Common myeloid progenitor, CD34-positive (primary cell): ENCODE measurements around the gene KCNN3.

Source experiments
- CTCF ChIA-PET: fragments of 350-600 bp; sonication (Branson Sonifier 250); formaldehyde crosslinking; loops from one replicate; lab custom pipeline; 2021; ENCODE audit warnings: antibody characterized with exemption; lab: Charles Lee
- POLR2A ChIA-PET: fragments of 350-600 bp; sonication (Branson Sonifier 250); formaldehyde crosslinking; loops from one replicate; lab custom pipeline; 2021; ENCODE audit warnings: antibody characterized with exemption; lab: Charles Lee
- DNase-seq, 3 donors: peaks; one replicate each; pipeline versions ENCODE4 v3.0.0 to v3.0.0-alpha.2; 2013
- H3K27ac ChIP-seq, 2 experiments: 1 replicate in 1 of 2; 2 replicates in 1 of 2; pipeline ENCODE4 v1.7.0; 2013; ENCODE audit warnings: inconsistent platforms in 2 of 2, low read length in 2 of 2, mild to moderate bottlenecking in 2 of 2, low read depth in 1 of 2, moderate library complexity in 1 of 2; ENCODE audit not compliant: severe bottlenecking in 2 of 2, insufficient read depth in 1 of 2, poor library complexity in 1 of 2
- H3K27me3 ChIP-seq, 5 experiments: replicated peaks in 2 of 5; 1 replicate in 3 of 5; 2 replicates in 2 of 5; pipeline versions ENCODE4 v1.6.1 to v1.7.0; 2013; ENCODE audit warnings: low read length in 4 of 5, mild to moderate bottlenecking in 2 of 5, moderate library complexity in 2 of 5, inconsistent platforms in 1 of 5; ENCODE audit not compliant: insufficient read depth in 5 of 5, control insufficient read depth in 4 of 5
- H3K36me3 ChIP-seq, 4 experiments: 1 replicate in 2 of 4; 2 replicates in 2 of 4; pipeline versions ENCODE4 v1.6.1 to v1.7.0; 2013; ENCODE audit warnings: low read length in 3 of 4, control low read depth in 1 of 4, mild to moderate bottlenecking in 1 of 4; ENCODE audit not compliant: control insufficient read depth in 4 of 4, insufficient read depth in 4 of 4
- H3K4me1 ChIP-seq, 4 experiments: 1 replicate in 3 of 4; 2 replicates in 1 of 4; pipeline versions ENCODE4 v1.6.1 to v1.7.1; 2013; ENCODE audit warnings: low read length in 3 of 4, mild to moderate bottlenecking in 3 of 4, control low read depth in 1 of 4, inconsistent platforms in 1 of 4, moderate library complexity in 1 of 4; ENCODE audit not compliant: control insufficient read depth in 4 of 4, insufficient read depth in 4 of 4; ENCODE audit errors: control extremely low read depth in 1 of 4
- H3K4me3 ChIP-seq, 7 experiments: 1 replicate in 4 of 7; 2 replicates in 3 of 7; pipeline versions ENCODE4 v1.5.1 to v1.7.0; 2013; ENCODE audit warnings: mild to moderate bottlenecking in 7 of 7, low read length in 6 of 7, moderate library complexity in 6 of 7, inconsistent platforms in 2 of 7, low read depth in 2 of 7, control low read depth in 1 of 7; ENCODE audit not compliant: insufficient read depth in 4 of 7, control insufficient read depth in 1 of 7; ENCODE audit errors: extremely low read depth in 1 of 7
- H3K9me3 ChIP-seq, 5 experiments: 1 replicate in 4 of 5; 2 replicates in 1 of 5; pipeline versions ENCODE4 v1.6.1 to v1.7.1; 2013; ENCODE audit warnings: low read length in 4 of 5, mild to moderate bottlenecking in 2 of 5, inconsistent platforms in 1 of 5, low read depth in 1 of 5, moderate library complexity in 1 of 5; ENCODE audit not compliant: control insufficient read depth in 4 of 5, insufficient read depth in 2 of 5; ENCODE audit errors: control extremely low read depth in 1 of 5
- WGBS: methylation state at CpG from one replicate; pipeline ENCODE4 v1.1.5; 2013; ENCODE audit not compliant: insufficient coverage; 5-methylcytosine and 5-hydroxymethylcytosine counted together

The KCNN3 gene

DNA sequence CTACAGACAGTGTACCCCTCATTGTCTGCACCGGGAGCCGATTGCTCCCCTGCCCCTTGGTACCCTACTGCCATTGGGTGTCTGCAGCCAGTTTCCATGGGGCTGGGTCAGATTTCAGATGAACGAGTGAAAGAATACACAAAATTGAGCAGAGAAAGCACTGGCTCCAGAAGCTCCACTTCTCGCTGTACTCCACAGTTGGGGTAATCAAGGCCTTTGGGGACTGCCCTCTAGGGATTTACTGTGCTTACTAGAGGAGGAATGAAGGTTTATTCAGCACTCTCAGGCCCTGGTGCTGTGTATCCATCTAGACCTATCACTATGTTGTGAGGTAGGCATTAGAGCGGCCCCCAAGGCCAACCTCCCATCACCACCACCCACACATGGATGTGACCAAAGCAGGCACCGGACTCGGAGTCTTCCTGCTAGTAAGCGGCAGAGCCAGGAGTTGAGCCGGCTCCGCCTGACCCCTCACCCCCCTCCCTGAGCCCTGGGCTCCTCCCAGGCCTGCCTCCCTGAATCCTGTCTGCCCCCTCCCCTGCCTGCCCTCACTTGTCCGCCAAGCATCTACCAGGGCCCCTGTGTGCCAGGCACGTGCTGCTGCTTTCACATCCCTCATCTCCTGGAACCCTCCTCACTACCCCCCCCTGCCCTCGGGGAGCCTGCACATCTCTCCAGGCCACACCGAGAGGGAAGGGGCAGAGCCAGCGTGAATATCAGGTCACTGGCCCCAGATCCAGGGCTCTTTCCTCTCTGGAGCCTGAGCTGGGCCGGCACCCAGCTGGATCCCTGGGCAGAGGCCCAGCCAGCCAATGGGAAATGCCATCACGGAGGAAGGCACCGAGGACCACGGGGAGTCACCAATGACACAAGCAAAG, 23.3 kb downstream of the KCNN3 start:
- Histone ChIP-seq H3K27me3 (no peaks in the 10 kb centered on the region), H3K4me1 (peaks cover 0 to 12% (median 8%) of the 10 kb centered on the region in 4 experiments), H3K9me3 (no peaks in the 10 kb centered on the region), H3K36me3 (no peaks in the 10 kb centered on the region), H3K4me3 (no peak overlapping the region), H3K27ac (no peak overlapping the region)
- DNase-seq, result no peak
- POLR2A ChIA-PET, result interaction anchor here (0.5 to 0.6 kb wide), 2 partner anchors 59 to 509 kb away, joined by 3 read pairs; no protein-coding TSS in a partner anchor
- WGBS, result 95% methylated on average over 15 of the region's 19 CpGs
- CTCF ChIA-PET, result no interaction called here

DNA sequence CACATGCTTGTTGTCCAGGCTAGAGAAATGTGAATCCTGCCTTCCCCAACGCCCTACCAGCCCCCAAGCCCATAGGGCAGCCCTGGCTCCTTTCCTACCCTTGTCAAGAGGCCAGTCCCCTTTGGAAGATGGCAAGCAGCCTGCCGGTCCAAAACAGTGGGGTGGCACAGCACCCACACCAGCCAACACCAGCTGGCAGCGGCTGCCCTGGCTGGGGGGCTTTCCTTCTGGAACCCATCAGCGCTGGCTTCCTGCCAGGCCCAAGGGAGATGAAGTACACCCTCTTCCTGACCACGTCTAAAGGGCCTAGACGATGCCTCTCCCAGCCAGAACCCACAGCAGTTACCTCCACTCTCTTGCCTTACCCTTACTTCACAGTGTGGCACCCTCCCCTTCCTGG, 24.2 kb downstream of the KCNN3 start:
- ChIA-PET POLR2A (no interaction called here), CTCF (no interaction called here)
- H3K4me1 ChIP-seq, result peaks cover 0 to 12% (median 8%) of the 10 kb centered on the region in 4 experiments
- no peaks in the 10 kb centered on the region for H3K36me3 ChIP-seq
- no peaks in the 10 kb centered on the region for H3K9me3 ChIP-seq
- 53% methylated on average over 6 of the region's 6 CpGs for WGBS
- no peak for DNase-seq
- no peak overlapping the region for H3K4me3 ChIP-seq
- no peaks in the 10 kb centered on the region for H3K27me3 ChIP-seq
- H3K27ac ChIP-seq, result no peak overlapping the region

DNA sequence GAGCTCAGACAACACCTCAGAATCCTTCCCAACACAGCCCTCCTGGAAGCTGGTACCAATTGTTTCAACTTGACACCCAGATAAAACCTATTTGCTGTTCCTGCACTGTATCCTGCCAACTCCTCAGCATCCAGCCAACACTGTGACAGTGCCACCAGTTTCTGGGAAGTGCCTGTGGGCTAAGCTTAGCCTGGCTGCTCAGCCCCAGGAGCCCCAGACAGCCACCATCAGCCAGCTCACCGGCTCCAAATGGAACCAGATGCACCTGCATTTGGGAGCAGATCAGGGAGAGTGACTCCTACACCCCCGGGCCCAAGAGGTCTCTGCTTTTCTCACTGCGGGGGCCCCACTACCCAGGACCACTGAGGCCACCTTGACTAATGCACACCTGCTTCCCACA, 24.9 kb downstream of the KCNN3 start:
- ChIA-PET CTCF (no interaction called here), POLR2A (no interaction called here)
- no peaks in the 10 kb centered on the region for H3K27me3 ChIP-seq
- no peaks in the 10 kb centered on the region for H3K36me3 ChIP-seq
- no peak overlapping the region for H3K27ac ChIP-seq
- no peak for DNase-seq
- 79% methylated on average over 3 of the region's 3 CpGs for WGBS
- no peak overlapping the region for H3K4me3 ChIP-seq
- H3K9me3 ChIP-seq, result no peaks in the 10 kb centered on the region
- H3K4me1 ChIP-seq, result peaks cover 0 to 18% (median 8%) of the 10 kb centered on the region in 4 experiments

DNA sequence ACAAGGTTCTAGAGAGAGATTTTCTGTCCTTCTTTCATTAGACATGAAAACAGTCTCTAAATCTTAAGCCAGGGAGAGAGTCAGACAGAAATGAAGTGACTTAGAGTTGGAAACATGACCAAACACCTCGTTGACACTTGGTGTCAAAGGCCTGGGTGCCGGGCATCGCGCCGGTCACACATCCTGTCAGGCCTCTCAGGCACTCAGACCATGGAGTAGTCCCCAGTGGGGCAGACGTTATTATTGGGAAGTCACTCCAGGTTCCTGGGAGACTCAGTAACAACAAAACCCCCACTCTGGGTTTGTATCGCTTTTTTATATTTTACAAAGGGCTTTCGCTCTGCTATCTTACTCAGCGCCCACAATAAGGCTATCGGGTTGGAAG, 25.8 kb downstream of the KCNN3 start:
- Histone ChIP-seq H3K36me3 (no peaks in the 10 kb centered on the region), H3K4me3 (no peak overlapping the region), H3K27ac (no peak overlapping the region), H3K9me3 (no peaks in the 10 kb centered on the region), H3K27me3 (no peaks in the 10 kb centered on the region), H3K4me1 (peaks cover 0 to 18% (median 8%) of the 10 kb centered on the region in 4 experiments)
- DNase-seq, result no peak
- ChIA-PET CTCF (no interaction called here), POLR2A (no interaction called here)
- 80% methylated on average over 6 of the region's 10 CpGs for WGBS

DNA sequence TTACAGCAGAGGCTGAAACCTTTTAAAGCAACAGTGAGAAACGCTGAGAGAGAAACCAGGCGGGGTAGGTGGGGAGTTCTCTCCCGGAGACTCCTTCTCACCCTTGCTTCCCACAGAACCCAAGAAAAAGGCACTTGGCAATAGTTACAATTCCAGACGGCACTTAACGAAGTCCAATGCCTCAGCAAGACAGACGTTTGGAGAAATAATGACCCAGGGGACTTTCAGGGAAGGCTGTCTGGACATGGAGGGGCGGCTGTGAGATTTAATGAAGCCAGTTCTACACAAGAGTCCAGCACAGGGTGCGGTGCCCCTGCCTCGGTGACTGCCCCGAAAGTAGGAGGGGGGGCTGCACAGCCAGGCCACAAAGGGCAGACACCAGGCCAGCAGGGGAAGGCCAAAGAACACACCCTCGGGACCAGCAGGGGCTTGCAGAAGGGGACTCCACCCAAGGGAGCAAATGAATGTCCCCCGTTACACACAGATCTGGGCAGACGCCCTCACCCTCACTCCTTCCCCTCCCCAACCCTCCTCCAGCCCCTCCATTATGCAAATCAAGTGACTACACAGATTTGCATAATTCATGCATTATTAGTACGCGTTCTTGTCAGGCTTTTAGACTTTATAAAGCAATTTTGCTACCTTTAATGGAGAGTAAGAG, 26.3 kb downstream of the KCNN3 start:
- 96% methylated on average over 13 of the region's 15 CpGs for WGBS
- H3K9me3 ChIP-seq, result no peaks in the 10 kb centered on the region
- no peak overlapping the region for H3K4me3 ChIP-seq
- DNase-seq, result no peak
- H3K27ac ChIP-seq, result no peak overlapping the region
- no peaks in the 10 kb centered on the region for H3K36me3 ChIP-seq
- no peaks in the 10 kb centered on the region for H3K27me3 ChIP-seq
- peaks cover 0 to 18% (median 8%) of the 10 kb centered on the region in 4 experiments for H3K4me1 ChIP-seq
- CTCF ChIA-PET, result interaction anchor here (0.8 to 1.3 kb wide), 3 partner anchors 9 to 18 kb away, joined by 3 read pairs; no protein-coding TSS in a partner anchor
- POLR2A ChIA-PET, result no interaction called here

DNA sequence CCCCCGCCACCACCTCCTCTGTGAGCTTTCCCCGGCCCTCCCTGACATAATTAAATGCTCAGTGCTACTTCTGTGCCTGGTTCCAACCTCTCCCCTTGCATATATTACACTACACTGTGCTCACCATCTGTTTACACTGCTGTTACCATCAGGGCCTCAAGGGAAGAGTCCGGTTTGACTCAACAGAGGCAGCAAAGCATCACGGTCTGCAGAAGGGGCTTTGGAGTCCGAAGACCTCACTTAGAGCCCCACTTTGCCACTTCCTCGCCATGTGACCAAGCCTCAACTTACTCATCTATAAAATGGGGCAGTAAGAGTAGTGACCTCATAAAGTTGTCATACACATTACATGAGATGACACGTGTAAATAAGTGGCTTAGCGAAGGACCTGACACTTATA, 27.4 kb downstream of the KCNN3 start:
- no peak for DNase-seq
- Histone ChIP-seq H3K27ac (no peak overlapping the region), H3K36me3 (no peaks in the 10 kb centered on the region), H3K4me3 (no peak overlapping the region), H3K9me3 (no peaks in the 10 kb centered on the region), H3K27me3 (no peaks in the 10 kb centered on the region), H3K4me1 (peaks cover 0 to 18% (median 8%) of the 10 kb centered on the region in 4 experiments)
- 97% methylated on average over 5 of the region's 8 CpGs for whole genome bisulfite sequencing
- CTCF ChIA-PET, result interaction anchor here (0.8 to 1.3 kb wide), 3 partner anchors 8 to 17 kb away, joined by 3 read pairs; no protein-coding TSS in a partner anchor
- POLR2A ChIA-PET, result no interaction called here

DNA sequence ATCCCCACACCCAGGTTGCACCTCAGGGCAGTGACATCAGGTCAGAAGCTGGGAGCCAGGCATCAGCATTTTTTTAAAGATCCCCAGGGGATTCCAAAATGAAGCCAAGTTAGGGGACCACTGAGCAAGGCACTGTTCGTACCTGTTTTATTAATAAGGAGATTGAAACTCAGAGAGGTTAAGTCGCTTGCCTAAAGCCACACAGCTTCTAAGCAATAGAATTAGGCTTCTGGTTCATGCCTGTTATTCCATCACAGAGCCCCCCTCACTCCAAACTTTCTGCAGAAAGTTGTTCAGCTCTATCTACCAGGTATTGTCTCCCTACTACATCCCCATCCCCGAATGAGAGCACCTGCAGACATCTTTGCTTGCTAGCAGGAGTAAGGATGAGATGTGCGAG, 28.7 kb downstream of the KCNN3 start:
- WGBS, result 94% methylated on average over 2 of the region's 4 CpGs
- no peaks in the 10 kb centered on the region for H3K9me3 ChIP-seq
- no peaks in the 10 kb centered on the region for H3K36me3 ChIP-seq
- H3K27me3 ChIP-seq, result no peaks in the 10 kb centered on the region
- H3K4me1 ChIP-seq, result peaks cover 0 to 18% (median 8%) of the 10 kb centered on the region in 4 experiments
- no peak overlapping the region for H3K27ac ChIP-seq
- ChIA-PET POLR2A (no interaction called here), CTCF (no interaction called here)
- DNase-seq, result no peak
- no peak overlapping the region for H3K4me3 ChIP-seq
